Fibroblast of the conjunctiva (primary cell): ENCODE measurements around the gene DNTTIP2.
"Not testable (repeated sequence)": the region's sequence is repeated elsewhere in the genome, so short reads cannot be mapped to it uniquely, and the experiment has no call there.

Source experiments
- DNase-seq: peaks from one replicate; pipeline ENCODE4 v3.0.0-alpha.2; 2010; ENCODE audit warnings: low read depth

DNTTIP2 gene

GRCh38 chr1:93878889-93879586, at the start of gene DNTTIP2:
Gene DNTTIP2 (minus strand): TSS chr1:93879206. CDS start chr1:93879148, 58 bp downstream.
- DNase-seq, result peak; percentile 74

- DNase-seq, result no peak
Measured at GRCh38 chr1:93925206-93925605, 46.2 kb upstream of the DNTTIP2 start.

- no peak for DNase-seq
Measured at GRCh38 chr1:93919780-93920179, 40.8 kb upstream of the DNTTIP2 start.

- no peak for DNase-seq
Measured at GRCh38 chr1:93917302-93917701, 38.3 kb upstream of the DNTTIP2 start.

- not testable (repeated sequence) for DNase-seq
Measured at GRCh38 chr1:93910880-93911279, 31.9 kb upstream of the DNTTIP2 start.

- DNase-seq, result no peak
Measured at GRCh38 chr1:93910305-93910704, 31.3 kb upstream of the DNTTIP2 start.

- peak; percentile 79 for DNase-seq
Measured at GRCh38 chr1:93909146-93910050, 30.4 kb upstream of the DNTTIP2 start, which contains the start of gene GCLM. Gene GCLM (minus strand): TSS chr1:93909430. CDS start chr1:93909163, 267 bp downstream.

GRCh38 chr1:93908394-93909145, 29.6 kb upstream of the DNTTIP2 start:
- no peak for DNase-seq

- peak; percentile 37 for DNase-seq
Measured at GRCh38 chr1:93907718-93908117, 28.7 kb upstream of the DNTTIP2 start.

- DNase-seq, result no peak
Measured at GRCh38 chr1:93906480-93906879, 27.5 kb upstream of the DNTTIP2 start.

GRCh38 chr1:93905734-93906133, 26.7 kb upstream of the DNTTIP2 start:
- no peak for DNase-seq

- no peak for DNase-seq
Measured at GRCh38 chr1:93905051-93905450, 26.0 kb upstream of the DNTTIP2 start.

- DNase-seq, result no peak
Measured at GRCh38 chr1:93904228-93904627, 25.2 kb upstream of the DNTTIP2 start.

GRCh38 chr1:93900723-93901504, 21.9 kb upstream of the DNTTIP2 start:
- no peak for DNase-seq

GRCh38 chr1:93899543-93900207, 20.7 kb upstream of the DNTTIP2 start:
- DNase-seq, result no peak

GRCh38 chr1:93888900-93889299, 9.9 kb upstream of the DNTTIP2 start:
- DNase-seq, result no peak

GRCh38 chr1:93882269-93882668, 3.3 kb upstream of the DNTTIP2 start:
- no peak for DNase-seq

GRCh38 chr1:93880731-93881130, 1.7 kb upstream of the DNTTIP2 start:
- no peak for DNase-seq

- no peak for DNase-seq
Measured at GRCh38 chr1:93878501-93878888, 511 bp downstream of the DNTTIP2 start.

- DNase-seq, result no peak
Measured at GRCh38 chr1:93877529-93877928, 1.5 kb downstream of the DNTTIP2 start.

GRCh38 chr1:93876244-93876643, 2.8 kb downstream of the DNTTIP2 start:
- DNase-seq, result no peak
